Type B pancreatic cell (in vitro differentiated cells): Measurements from ENCODE around the gene PDE1C. TPM values are rescaled to one million over a fixed set of nuclear protein-coding genes. Genes with fewer than 3 reads are reported as not detected.

Source experiments
- DNase-seq: peaks from one replicate; pipeline ENCODE4 v3.0.0; 2021; ENCODE audit warnings: mixed read lengths; ENCODE audit not compliant: unreplicated experiment; ENCODE audit errors: extremely low spot score
- H3K27ac Mint-ChIP-seq: 2 replicates; pipeline ENCODE4 v1.8.0; 2021; ENCODE audit warnings: mild to moderate bottlenecking, mixed read lengths
- H3K27me3 Mint-ChIP-seq: 2 replicates; pipeline ENCODE4 v1.8.0; 2021; ENCODE audit warnings: mixed read lengths
- H3K36me3 Mint-ChIP-seq: 2 replicates; pipeline ENCODE4 v1.8.0; 2021; ENCODE audit warnings: mixed read lengths
- H3K4me1 Mint-ChIP-seq: one replicate; pipeline ENCODE4 v1.8.0; 2021; ENCODE audit warnings: mixed read lengths; ENCODE audit not compliant: unreplicated experiment
- H3K4me3 Mint-ChIP-seq: 2 replicates; pipeline ENCODE4 v1.8.0; 2021; ENCODE audit warnings: mild to moderate bottlenecking, mixed read lengths
- H3K9me3 Mint-ChIP-seq: 2 replicates; pipeline ENCODE4 v1.8.0; 2021; ENCODE audit warnings: mixed read lengths
- CTCF ChIP-seq: fragments of 200-600 bp; sonication (generic); conservative IDR thresholded peaks from 2 replicates; pipeline ENCODE4 v1.5.0; 2021; ENCODE audit warnings: antibody characterized with exemption, mild to moderate bottlenecking
- total RNA-seq: library from RNA; stranded (reverse); gene quantifications from 2 replicates; pipeline ENCODE4 v1.2.1, GENCODE V29; 2021; ENCODE audit warnings: low replicate concordance

Gene PDE1C
- total RNA-seq, 1 donor from 2014 or later, result 8.5 TPM

- no peak for TF ChIP-seq CTCF
- Mint-ChIP-seq H3K36me3 (peaks cover 3% of the 10 kb centered on the region), H3K4me1 (no peaks in the 10 kb centered on the region), H3K9me3 (peaks cover 4% of the 10 kb centered on the region), H3K27me3 (peaks cover 2% of the 10 kb centered on the region), H3K4me3 (no peak overlapping the region), H3K27ac (no peak overlapping the region)
- no peak for DNase-seq
Measured at GRCh38 chr7:31890198-31890597, 180.0 kb downstream of the PDE1C start.

- H3K4me1 Mint-ChIP-seq, result no peaks in the 10 kb centered on the region
- no peak for TF ChIP-seq CTCF
- peaks cover 3% of the 10 kb centered on the region for H3K36me3 Mint-ChIP-seq
- no peak for DNase-seq
- H3K9me3 Mint-ChIP-seq, result peaks cover 4% of the 10 kb centered on the region
- peaks cover 2% of the 10 kb centered on the region for H3K27me3 Mint-ChIP-seq
- no peak overlapping the region for H3K4me3 Mint-ChIP-seq
- no peak overlapping the region for H3K27ac Mint-ChIP-seq
Measured at GRCh38 chr7:31887006-31887405, 183.2 kb downstream of the PDE1C start.

GRCh38 chr7:31885171-31885570 is 185.0 kb downstream of the PDE1C start:
- Mint-ChIP-seq H3K36me3 (peaks cover 3% of the 10 kb centered on the region), H3K9me3 (peaks cover 4% of the 10 kb centered on the region), H3K4me1 (no peaks in the 10 kb centered on the region), H3K27me3 (peaks cover 2% of the 10 kb centered on the region), H3K4me3 (no peak overlapping the region), H3K27ac (no peak overlapping the region)
- no peak for TF ChIP-seq CTCF
- DNase-seq, result no peak

- H3K36me3 Mint-ChIP-seq, result peaks cover 3% of the 10 kb centered on the region
- no peak overlapping the region for H3K4me3 Mint-ChIP-seq
- peaks cover 4% of the 10 kb centered on the region for H3K9me3 Mint-ChIP-seq
- H3K4me1 Mint-ChIP-seq, result no peaks in the 10 kb centered on the region
- no peak overlapping the region for H3K27ac Mint-ChIP-seq
- no peak for TF ChIP-seq CTCF
- no peak for DNase-seq
- peaks cover 2% of the 10 kb centered on the region for H3K27me3 Mint-ChIP-seq
Measured at GRCh38 chr7:31883761-31884164, 186.4 kb downstream of the PDE1C start.

- H3K4me1 Mint-ChIP-seq, result no peaks in the 10 kb centered on the region
- H3K36me3 Mint-ChIP-seq, result peaks cover 3% of the 10 kb centered on the region
- TF ChIP-seq CTCF, result peak; percentile 28
- no peak overlapping the region for H3K4me3 Mint-ChIP-seq
- no peak overlapping the region for H3K27ac Mint-ChIP-seq
- peaks cover 4% of the 10 kb centered on the region for H3K9me3 Mint-ChIP-seq
- no peak for DNase-seq
- H3K27me3 Mint-ChIP-seq, result peaks cover 2% of the 10 kb centered on the region
Measured at GRCh38 chr7:31882187-31882586, 188.0 kb downstream of the PDE1C start.

- Mint-ChIP-seq H3K36me3 (no peaks in the 10 kb centered on the region), H3K4me3 (no peak overlapping the region), H3K27ac (no peak overlapping the region), H3K27me3 (no peaks in the 10 kb centered on the region), H3K4me1 (no peaks in the 10 kb centered on the region), H3K9me3 (no peaks in the 10 kb centered on the region)
- TF ChIP-seq CTCF, result no peak
- no peak for DNase-seq
Measured at GRCh38 chr7:31878875-31879274, 191.3 kb downstream of the PDE1C start.
